HepG2 (cell line): Measurements from ENCODE around the gene ARHGAP10. TPM values are rescaled to one million over a fixed set of nuclear protein-coding genes. Genes with fewer than 3 reads are reported as not detected.

Experiments
- ATRX ChIP-seq: sonication (generic); formaldehyde crosslinking; IDR thresholded peaks from 2 replicates; pipeline ENCODE4 v1.4.0; 2020; ENCODE audit warnings: missing genetic modification reagents, borderline replicate concordance
- CAMTA2 ChIP-seq: sonication (generic); formaldehyde crosslinking; IDR thresholded peaks from 2 replicates; pipeline ENCODE4 v1.4.0; 2020; ENCODE audit warnings: mild to moderate bottlenecking, missing genetic modification reagents, borderline replicate concordance
- CENPT ChIP-seq: sonication (generic); formaldehyde crosslinking; IDR thresholded peaks from 2 replicates; pipeline ENCODE4 v1.8.0; 2022; ENCODE audit warnings: low read depth, mild to moderate bottlenecking, moderate library complexity, missing genetic modification reagents
- EEA1 ChIP-seq: sonication (generic); formaldehyde crosslinking; IDR thresholded peaks from 2 replicates; pipeline ENCODE4 v1.5.1; 2020; ENCODE audit warnings: mild to moderate bottlenecking, missing genetic modification reagents, borderline replicate concordance
- JARID2 ChIP-seq: sonication (generic); formaldehyde crosslinking; IDR thresholded peaks from 2 replicates; pipeline ENCODE4 v1.8.1; 2023; ENCODE audit warnings: missing genetic modification reagents, inconsistent platforms; ENCODE audit not compliant: insufficient replicate concordance
- KAT8 ChIP-seq: IDR thresholded peaks from 2 replicates; pipeline ENCODE4 v1.6.1; 2016; ENCODE audit warnings: missing genetic modification reagents, missing compliant biosample characterization
- NAIF1 ChIP-seq: sonication (generic); formaldehyde crosslinking; IDR thresholded peaks from 2 replicates; pipeline ENCODE4 v1.5.0; 2020; ENCODE audit warnings: mild to moderate bottlenecking, missing genetic modification reagents, borderline replicate concordance
- POLR2G ChIP-seq: fragments of 200-400 bp; formaldehyde crosslinking; IDR thresholded peaks from 2 replicates; pipeline ENCODE4 v1.6.1; 2018; ENCODE audit warnings: mild to moderate bottlenecking, low read depth, low read length, moderate library complexity
- STAG1 ChIP-seq: sonication (generic); formaldehyde crosslinking; IDR thresholded peaks from 2 replicates; pipeline ENCODE4 v1.4.0; 2020; ENCODE audit warnings: missing genetic modification reagents
- TBL1XR1 ChIP-seq: fragments of 150-350 bp; IDR thresholded peaks from 2 replicates; pipeline ENCODE4 v1.6.1; 2014; ENCODE audit warnings: borderline replicate concordance, low read length; ENCODE audit not compliant: partially characterized antibody
- TBX3 ChIP-seq: fragments of 450-650 bp; IDR thresholded peaks from 2 replicates; pipeline ENCODE4 v1.6.1; 2017; ENCODE audit warnings: antibody characterized with exemption, mild to moderate bottlenecking, inconsistent platforms, borderline replicate concordance
- TEAD3 ChIP-seq: optimal IDR thresholded peaks from 2 replicates; pipeline ENCODE3; 2016; ENCODE audit warnings: borderline replicate concordance
- ZFP36L1 ChIP-seq: sonication (generic); formaldehyde crosslinking; IDR thresholded peaks from 2 replicates; pipeline ENCODE4 v1.8.0; 2022; ENCODE audit warnings: mild to moderate bottlenecking, missing genetic modification reagents, moderate library complexity
- ZNF205 ChIP-seq: IDR thresholded peaks from 2 replicates; pipeline ENCODE4 v1.6.1; 2018; ENCODE audit warnings: missing biosample characterization, missing genetic modification reagents
- ZNF292 ChIP-seq: sonication (generic); formaldehyde crosslinking; IDR thresholded peaks from 2 replicates; pipeline ENCODE4 v1.8.1; 2022; ENCODE audit warnings: mild to moderate bottlenecking, low read depth, missing genetic modification reagents, borderline replicate concordance
- ZNF614 ChIP-seq: IDR thresholded peaks from 2 replicates; pipeline ENCODE4 v1.6.1; 2018; ENCODE audit warnings: missing biosample characterization, missing genetic modification reagents, inconsistent platforms, borderline replicate concordance
- ZNF672 ChIP-seq: sonication (generic); formaldehyde crosslinking; IDR thresholded peaks from 2 replicates; pipeline ENCODE4 v1.8.1; 2022; ENCODE audit warnings: missing genetic modification reagents
- ZSCAN9 ChIP-seq: IDR thresholded peaks from 2 replicates; pipeline ENCODE4 v1.6.1; 2016; ENCODE audit warnings: borderline replicate concordance
- ZZZ3 ChIP-seq: sonication (generic); formaldehyde crosslinking; IDR thresholded peaks from 2 replicates; pipeline ENCODE4 v1.4.0; 2020; ENCODE audit warnings: missing genetic modification reagents, mild to moderate bottlenecking, borderline replicate concordance
- polyA plus RNA-seq, 8 experiments: library from polyadenylated mRNA; depleted of rRNA in 3 of 8; stranded (reverse) in 7 of 8; unstranded in 1 of 8; fragments of >200 nt; fragmentation: Illumina TruSeq in 4 of 8; extraction: Trizol in 4 of 8; gene quantifications; 2 replicates each; pipeline versions ENCODE4 v1.2.1 to v1.2.3, GENCODE V29; 2011 to 2016; ENCODE audit warnings: low read depth in 4 of 8, missing spikeins in 1 of 8, mixed read lengths in 1 of 8; ENCODE audit not compliant: insufficient read depth in 1 of 8
- total RNA-seq, 5 experiments: library from RNA; depleted of rRNA; stranded (reverse); fragments of >200 nt; fragmentation: Illumina TruSeq; extraction: Trizol; gene quantifications; 2 replicates each; pipeline ENCODE4 v1.2.3, GENCODE V29; 2016; ENCODE audit warnings: low read depth in 1 of 5
- TF ChIP-seq, protein P1 (sequence below): sonication (generic); formaldehyde crosslinking; IDR thresholded peaks from 2 replicates; pipeline ENCODE4 v1.4.0; 2020; ENCODE audit warnings: missing genetic modification reagents
- TF ChIP-seq, protein P2 (sequence below): sonication (generic); formaldehyde crosslinking; IDR thresholded peaks from 2 replicates; pipeline ENCODE4 v1.4.0; 2020; ENCODE audit warnings: missing genetic modification reagents, borderline replicate concordance
- TF ChIP-seq, protein P3 (sequence below): sonication (generic); formaldehyde crosslinking; conservative IDR thresholded peaks from 2 replicates; pipeline ENCODE4 v1.8.0; 2022; ENCODE audit warnings: mild to moderate bottlenecking, moderate library complexity, missing genetic modification reagents
- TF ChIP-seq, protein P4 (sequence below): sonication (generic); formaldehyde crosslinking; IDR thresholded peaks from 2 replicates; pipeline ENCODE4 v1.5.0; 2020; ENCODE audit warnings: missing genetic modification reagents, mild to moderate bottlenecking, borderline replicate concordance

The ARHGAP10 gene
- total and polyA plus RNA-seq, 2 of the 13 experiments (the other 11 are each of a cell fraction or from before 2014, with no cell fraction given), result 0.45 to 1.6 TPM

DNA sequence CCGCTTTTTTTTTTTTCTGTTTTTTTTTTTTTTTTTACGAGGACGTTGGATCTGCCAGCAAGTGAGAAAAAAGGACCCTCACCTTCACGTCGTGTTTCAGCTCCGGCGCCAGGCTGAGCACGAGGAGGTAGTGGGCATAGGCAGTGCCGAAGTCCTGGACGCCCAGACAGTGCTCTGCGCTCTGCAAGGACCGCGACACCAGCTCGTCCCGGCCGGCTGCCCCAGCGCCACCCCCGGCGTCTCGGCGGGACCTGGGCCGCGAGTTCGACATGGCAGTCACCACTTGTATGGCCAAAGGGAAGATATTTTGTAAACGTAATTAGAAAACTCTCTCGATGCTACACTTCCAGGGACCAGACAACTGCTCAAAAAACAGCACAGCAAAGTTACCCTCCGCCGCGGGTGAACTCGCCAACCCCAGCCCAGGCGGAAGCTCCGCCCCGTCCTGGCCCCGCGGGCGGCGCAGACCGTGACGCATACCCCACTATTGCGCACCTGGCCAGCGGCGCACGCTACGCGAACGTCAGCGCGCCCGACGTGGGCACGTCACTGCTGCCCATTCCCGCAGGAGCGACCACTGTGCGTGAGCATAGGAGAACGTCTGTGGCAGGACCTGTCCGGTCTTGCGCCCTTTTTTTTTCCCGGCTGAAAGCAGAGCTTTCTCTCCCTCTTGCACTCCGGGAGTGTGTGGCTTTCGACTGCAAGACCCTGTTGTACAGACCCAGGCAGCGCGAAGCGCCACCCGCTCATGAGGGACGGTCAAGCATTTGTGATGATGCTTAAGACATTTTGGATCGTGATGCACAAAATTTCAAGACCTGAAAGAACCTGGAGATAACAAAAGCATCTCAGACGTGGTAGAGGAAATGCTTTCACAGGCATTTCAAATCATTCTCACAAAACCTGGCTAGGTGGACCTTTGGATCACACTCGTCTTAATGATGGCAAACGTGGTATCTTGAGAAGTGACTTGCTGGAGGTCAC, 47.9 kb upstream of the ARHGAP10 start, which contains the start of gene PRMT9 (continued):
- TF ChIP-seq, protein P1, sequence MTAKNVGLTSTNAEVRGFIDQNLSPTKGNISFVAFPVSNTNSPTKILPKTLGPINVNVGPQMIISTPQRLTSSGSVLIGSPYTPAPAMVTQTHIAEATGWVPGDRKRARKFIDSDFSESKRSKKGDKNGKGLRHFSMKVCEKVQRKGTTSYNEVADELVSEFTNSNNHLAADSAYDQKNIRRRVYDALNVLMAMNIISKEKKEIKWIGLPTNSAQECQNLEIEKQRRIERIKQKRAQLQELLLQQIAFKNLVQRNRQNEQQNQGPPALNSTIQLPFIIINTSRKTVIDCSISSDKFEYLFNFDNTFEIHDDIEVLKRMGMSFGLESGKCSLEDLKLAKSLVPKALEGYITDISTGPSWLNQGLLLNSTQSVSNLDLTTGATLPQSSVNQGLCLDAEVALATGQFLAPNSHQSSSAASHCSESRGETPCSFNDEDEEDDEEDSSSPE, result peak; percentile 73
- TF ChIP-seq ZNF205 (CRISPR knock-in tag) (peak; percentile 82; the same call in 1 of the 2 replicates), NAIF1 (peak; percentile 73; the same call in 1 of the 2 replicates), ATRX (CRISPR knock-in tag) (no peak), ZSCAN9 (peak; percentile 63; the same call in 1 of the 2 replicates), ZZZ3 (CRISPR knock-in tag) (peak; percentile 94; the same call in 1 of the 2 replicates), ZNF672 (CRISPR knock-in tag) (no peak), ZNF292 (CRISPR knock-in tag) (peak; percentile 56; the same call in 1 of the 2 replicates), TBL1XR1 (no peak), CAMTA2 (no peak), STAG1 (CRISPR knock-in tag) (no peak), TEAD3 (CRISPR knock-in tag) (peak; percentile 81), TBX3 (no peak), CENPT (CRISPR knock-in tag) (no peak), KAT8 (peak; percentile 94), JARID2 (no peak), POLR2G (peak; percentile 95; the same call in 1 of the 2 replicates), EEA1 (CRISPR knock-in tag) (no peak), ZNF614 (peak; percentile 74; the same call in 1 of the 2 replicates), ZFP36L1 (CRISPR knock-in tag) (no peak)
- TF ChIP-seq, protein P2, sequence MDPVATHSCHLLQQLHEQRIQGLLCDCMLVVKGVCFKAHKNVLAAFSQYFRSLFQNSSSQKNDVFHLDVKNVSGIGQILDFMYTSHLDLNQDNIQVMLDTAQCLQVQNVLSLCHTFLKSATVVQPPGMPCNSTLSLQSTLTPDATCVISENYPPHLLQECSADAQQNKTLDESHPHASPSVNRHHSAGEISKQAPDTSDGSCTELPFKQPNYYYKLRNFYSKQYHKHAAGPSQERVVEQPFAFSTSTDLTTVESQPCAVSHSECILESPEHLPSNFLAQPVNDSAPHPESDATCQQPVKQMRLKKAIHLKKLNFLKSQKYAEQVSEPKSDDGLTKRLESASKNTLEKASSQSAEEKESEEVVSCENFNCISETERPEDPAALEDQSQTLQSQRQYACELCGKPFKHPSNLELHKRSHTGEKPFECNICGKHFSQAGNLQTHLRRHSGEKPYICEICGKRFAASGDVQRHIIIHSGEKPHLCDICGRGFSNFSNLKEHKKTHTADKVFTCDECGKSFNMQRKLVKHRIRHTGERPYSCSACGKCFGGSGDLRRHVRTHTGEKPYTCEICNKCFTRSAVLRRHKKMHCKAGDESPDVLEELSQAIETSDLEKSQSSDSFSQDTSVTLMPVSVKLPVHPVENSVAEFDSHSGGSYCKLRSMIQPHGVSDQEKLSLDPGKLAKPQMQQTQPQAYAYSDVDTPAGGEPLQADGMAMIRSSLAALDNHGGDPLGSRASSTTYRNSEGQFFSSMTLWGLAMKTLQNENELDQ (CRISPR knock-in tag), result no peak
- TF ChIP-seq, protein P3, sequence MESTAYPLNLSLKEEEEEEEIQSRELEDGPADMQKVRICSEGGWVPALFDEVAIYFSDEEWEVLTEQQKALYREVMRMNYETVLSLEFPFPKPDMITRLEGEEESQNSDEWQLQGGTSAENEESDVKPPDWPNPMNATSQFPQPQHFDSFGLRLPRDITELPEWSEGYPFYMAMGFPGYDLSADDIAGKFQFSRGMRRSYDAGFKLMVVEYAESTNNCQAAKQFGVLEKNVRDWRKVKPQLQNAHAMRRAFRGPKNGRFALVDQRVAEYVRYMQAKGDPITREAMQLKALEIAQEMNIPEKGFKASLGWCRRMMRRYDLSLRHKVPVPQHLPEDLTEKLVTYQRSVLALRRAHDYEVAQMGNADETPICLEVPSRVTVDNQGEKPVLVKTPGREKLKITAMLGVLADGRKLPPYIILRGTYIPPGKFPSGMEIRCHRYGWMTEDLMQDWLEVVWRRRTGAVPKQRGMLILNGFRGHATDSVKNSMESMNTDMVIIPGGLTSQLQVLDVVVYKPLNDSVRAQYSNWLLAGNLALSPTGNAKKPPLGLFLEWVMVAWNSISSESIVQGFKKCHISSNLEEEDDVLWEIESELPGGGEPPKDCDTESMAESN (CRISPR knock-in tag), result 0 out of 2 replicates have a peak, but pooled peaks have one; percentile 28
- TF ChIP-seq, protein P4, sequence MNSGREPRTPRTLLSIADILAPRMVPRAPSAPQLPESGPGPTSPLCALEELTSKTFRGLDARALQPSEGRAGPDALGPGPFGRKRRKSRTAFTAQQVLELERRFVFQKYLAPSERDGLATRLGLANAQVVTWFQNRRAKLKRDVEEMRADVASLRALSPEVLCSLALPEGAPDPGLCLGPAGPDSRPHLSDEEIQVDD (CRISPR knock-in tag), result 0 out of 2 replicates have a peak, but pooled peaks have one; percentile 27
